ENCODE measurements around the gene LPP.

Gene LPP

DNA sequence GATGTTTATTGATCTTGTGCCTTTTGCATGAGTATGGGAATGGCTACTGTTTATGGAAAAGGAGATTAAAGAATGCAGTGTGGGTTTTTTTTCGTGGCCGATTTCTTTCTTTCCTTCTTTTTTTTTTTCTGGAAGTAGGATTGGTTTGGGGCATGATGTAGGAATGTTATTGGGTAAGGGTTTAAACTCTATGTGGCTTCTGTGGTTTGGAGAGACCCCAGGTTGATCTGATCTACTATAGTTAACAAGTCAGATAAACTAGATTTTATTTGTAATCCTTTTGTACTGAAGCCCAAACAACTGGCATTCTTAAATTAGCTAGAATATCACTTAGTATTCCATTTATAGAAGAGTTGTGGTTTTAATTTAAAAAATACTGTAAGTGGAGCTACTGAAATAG is 304.8 kb downstream of the LPP start:
- ATAC-seq (ENCODE audit: insufficient read depth, low read depth) = no peak
- no peak overlapping the region for H3K27ac ChIP-seq (ENCODE audit: low read length)

DNA sequence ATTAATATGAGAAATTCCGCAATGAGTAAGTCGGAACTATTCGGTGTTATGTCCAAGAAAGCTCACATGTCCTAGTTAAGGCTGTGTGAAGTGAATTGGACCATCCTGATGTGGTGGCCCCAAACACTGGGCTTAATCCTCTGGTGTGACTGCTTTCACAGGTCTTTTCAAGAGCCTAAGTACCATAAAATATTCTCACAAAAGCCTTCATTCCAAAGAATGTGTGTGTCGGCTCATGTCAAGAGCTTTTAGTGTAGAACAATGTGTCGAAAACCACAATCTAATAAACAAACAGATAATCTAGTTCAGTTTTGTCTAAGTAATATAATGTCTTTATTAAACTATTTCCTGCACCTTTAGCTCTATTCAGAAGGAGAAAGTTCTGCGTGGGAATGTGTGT is 311.4 kb downstream of the LPP start:
- H3K9ac ChIP-seq (ENCODE audit: low read depth, low read length) = no peak overlapping the region
- no peaks in the 10 kb centered on the region for H4K20me1 ChIP-seq (ENCODE audit: insufficient read depth, low read length)
- H2AFZ ChIP-seq (ENCODE audit: low read depth, low read length) = no peak overlapping the region
- TF ChIP-seq EZH2 (IDR thresholded peaks at IDR 0.05; ENCODE audit: borderline replicate concordance, low read depth, low read length, severe bottlenecking) = no peak
- TF ChIP-seq, protein P1, sequence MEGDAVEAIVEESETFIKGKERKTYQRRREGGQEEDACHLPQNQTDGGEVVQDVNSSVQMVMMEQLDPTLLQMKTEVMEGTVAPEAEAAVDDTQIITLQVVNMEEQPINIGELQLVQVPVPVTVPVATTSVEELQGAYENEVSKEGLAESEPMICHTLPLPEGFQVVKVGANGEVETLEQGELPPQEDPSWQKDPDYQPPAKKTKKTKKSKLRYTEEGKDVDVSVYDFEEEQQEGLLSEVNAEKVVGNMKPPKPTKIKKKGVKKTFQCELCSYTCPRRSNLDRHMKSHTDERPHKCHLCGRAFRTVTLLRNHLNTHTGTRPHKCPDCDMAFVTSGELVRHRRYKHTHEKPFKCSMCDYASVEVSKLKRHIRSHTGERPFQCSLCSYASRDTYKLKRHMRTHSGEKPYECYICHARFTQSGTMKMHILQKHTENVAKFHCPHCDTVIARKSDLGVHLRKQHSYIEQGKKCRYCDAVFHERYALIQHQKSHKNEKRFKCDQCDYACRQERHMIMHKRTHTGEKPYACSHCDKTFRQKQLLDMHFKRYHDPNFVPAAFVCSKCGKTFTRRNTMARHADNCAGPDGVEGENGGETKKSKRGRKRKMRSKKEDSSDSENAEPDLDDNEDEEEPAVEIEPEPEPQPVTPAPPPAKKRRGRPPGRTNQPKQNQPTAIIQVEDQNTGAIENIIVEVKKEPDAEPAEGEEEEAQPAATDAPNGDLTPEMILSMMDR (IDR thresholded peaks at IDR 0.05; ENCODE audit: borderline replicate concordance, extremely low read depth, low read length, poor library complexity, severe bottlenecking) = no peak
- H3K4me2 ChIP-seq (ENCODE audit: insufficient read depth, low read length) = no peak overlapping the region
- no peaks in the 10 kb centered on the region for H3K27me3 ChIP-seq (ENCODE audit: insufficient read depth, low read length, poor library complexity)
- no peaks in the 10 kb centered on the region for H3K4me1 ChIP-seq (ENCODE audit: insufficient read depth, low read length)
- no peaks in the 10 kb centered on the region for H3K9me3 ChIP-seq (ENCODE audit: insufficient read depth, low read length, severe bottlenecking)
- H3K79me2 ChIP-seq (ENCODE audit: insufficient read depth, low read length) = no peaks in the 10 kb centered on the region
- no peak overlapping the region for H3K4me3 ChIP-seq (ENCODE audit: low read depth in 1 of 2, low read length in 2 of 2)
- no peak overlapping the region for H3K27ac ChIP-seq (ENCODE audit: low read length)
- DNase-seq = no peak
- no peaks in the 10 kb centered on the region; the same call in 1 of the 2 replicates for H3K36me3 ChIP-seq (ENCODE audit: insufficient read depth, low read length)
- no peak for ATAC-seq (ENCODE audit: insufficient read depth, low read depth)

More for the DNA sequence above, 304.8 kb downstream of the LPP start:
- Histone ChIP-seq H3K79me2 (ENCODE audit: insufficient read depth, low read length) (no peaks in the 10 kb centered on the region), H3K4me2 (ENCODE audit: insufficient read depth, low read length) (no peak overlapping the region), H3K27me3 (ENCODE audit: insufficient read depth, low read length, poor library complexity) (no peaks in the 10 kb centered on the region), H3K9me3 (ENCODE audit: insufficient read depth, low read length, severe bottlenecking) (no peaks in the 10 kb centered on the region), H3K4me1 (ENCODE audit: insufficient read depth, low read length) (no peaks in the 10 kb centered on the region), H4K20me1 (ENCODE audit: insufficient read depth, low read length) (no peaks in the 10 kb centered on the region), H3K4me3 (ENCODE audit: low read depth in 1 of 2, low read length in 2 of 2) (no peak overlapping the region), H2AFZ (ENCODE audit: low read depth, low read length) (no peak overlapping the region), H3K36me3 (ENCODE audit: insufficient read depth, low read length) (no peaks in the 10 kb centered on the region), H3K9ac (ENCODE audit: low read depth, low read length) (no peak overlapping the region)
- no peak for DNase-seq
- TF ChIP-seq, protein P1 (IDR thresholded peaks at IDR 0.05; ENCODE audit: borderline replicate concordance, extremely low read depth, low read length, poor library complexity, severe bottlenecking) = no peak
- no peak for TF ChIP-seq EZH2 (IDR thresholded peaks at IDR 0.05; ENCODE audit: borderline replicate concordance, low read depth, low read length, severe bottlenecking)

DNA sequence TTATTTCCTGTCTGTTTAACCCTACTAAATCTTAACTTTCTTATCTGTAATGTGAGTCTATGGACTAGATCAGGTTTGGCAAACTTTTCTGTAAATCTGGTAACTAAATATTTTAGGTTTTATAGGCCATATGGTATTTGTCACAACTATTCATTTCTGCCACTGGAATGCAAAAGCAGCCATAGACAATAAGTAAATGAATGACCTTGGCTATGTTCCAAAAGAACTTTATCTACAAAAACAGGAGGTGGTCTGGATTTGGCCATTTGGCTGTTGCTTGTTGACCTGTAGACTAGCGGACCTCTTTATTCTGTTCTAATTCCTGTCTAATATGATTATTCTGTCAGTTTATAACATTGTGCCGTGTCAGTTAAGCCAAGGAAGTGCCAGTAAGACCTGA is 314.2 kb downstream of the LPP start:
- no peaks in the 10 kb centered on the region for H3K27me3 ChIP-seq (ENCODE audit: insufficient read depth, low read length, poor library complexity)
- TF ChIP-seq, protein P1 (IDR thresholded peaks at IDR 0.05; ENCODE audit: borderline replicate concordance, extremely low read depth, low read length, poor library complexity, severe bottlenecking) = no peak
- TF ChIP-seq EZH2 (IDR thresholded peaks at IDR 0.05; ENCODE audit: borderline replicate concordance, low read depth, low read length, severe bottlenecking) = no peak
- H3K9me3 ChIP-seq (ENCODE audit: insufficient read depth, low read length, severe bottlenecking) = no peaks in the 10 kb centered on the region
- H2AFZ ChIP-seq (ENCODE audit: low read depth, low read length) = no peak overlapping the region
- ATAC-seq (ENCODE audit: insufficient read depth, low read depth) = no peak
- no peaks in the 10 kb centered on the region for H4K20me1 ChIP-seq (ENCODE audit: insufficient read depth, low read length)
- no peak overlapping the region for H3K4me3 ChIP-seq (ENCODE audit: low read depth in 1 of 2, low read length in 2 of 2)
- no peaks in the 10 kb centered on the region for H3K79me2 ChIP-seq (ENCODE audit: insufficient read depth, low read length)
- H3K27ac ChIP-seq (ENCODE audit: low read length) = no peak overlapping the region
- no peak overlapping the region for H3K9ac ChIP-seq (ENCODE audit: low read depth, low read length)
- no peak for DNase-seq
- no peaks in the 10 kb centered on the region for H3K4me1 ChIP-seq (ENCODE audit: insufficient read depth, low read length)
- no peak overlapping the region for H3K4me2 ChIP-seq (ENCODE audit: insufficient read depth, low read length)
- no peaks in the 10 kb centered on the region; the same call in 1 of the 2 replicates for H3K36me3 ChIP-seq (ENCODE audit: insufficient read depth, low read length)

DNA sequence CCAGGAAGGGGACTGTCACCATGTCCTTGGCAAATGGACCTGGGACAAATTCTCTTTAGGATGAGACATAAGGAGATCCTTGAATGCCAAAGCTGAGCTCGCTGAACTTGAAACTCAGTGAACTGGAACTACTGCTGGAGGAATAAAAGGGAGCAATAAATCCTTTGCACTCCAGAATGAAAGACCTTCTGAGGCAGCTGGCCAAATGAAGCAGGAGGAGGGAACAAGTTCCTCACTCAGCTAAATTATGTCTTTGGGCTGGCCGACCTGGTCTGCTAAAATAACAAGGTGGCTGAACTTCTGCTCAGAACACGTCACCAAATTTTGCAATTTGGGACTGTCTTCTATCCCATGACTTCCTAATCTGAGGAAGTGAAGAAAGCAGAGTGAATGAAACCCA is 314.7 kb downstream of the LPP start:
- no peak overlapping the region for H3K9ac ChIP-seq (ENCODE audit: low read depth, low read length)
- ATAC-seq (ENCODE audit: insufficient read depth, low read depth) (no peak), DNase-seq (no peak)
- H3K79me2 ChIP-seq (ENCODE audit: insufficient read depth, low read length) = no peaks in the 10 kb centered on the region
- no peaks in the 10 kb centered on the region; the same call in 1 of the 2 replicates for H3K36me3 ChIP-seq (ENCODE audit: insufficient read depth, low read length)
- H2AFZ ChIP-seq (ENCODE audit: low read depth, low read length) = no peak overlapping the region
- no peaks in the 10 kb centered on the region for H3K4me1 ChIP-seq (ENCODE audit: insufficient read depth, low read length)
- no peak overlapping the region for H3K27ac ChIP-seq (ENCODE audit: low read length)
- TF ChIP-seq, protein P1 (IDR thresholded peaks at IDR 0.05; ENCODE audit: borderline replicate concordance, extremely low read depth, low read length, poor library complexity, severe bottlenecking) = no peak
- no peak for TF ChIP-seq EZH2 (IDR thresholded peaks at IDR 0.05; ENCODE audit: borderline replicate concordance, low read depth, low read length, severe bottlenecking)
- H4K20me1 ChIP-seq (ENCODE audit: insufficient read depth, low read length) = no peaks in the 10 kb centered on the region
- no peak overlapping the region for H3K4me3 ChIP-seq (ENCODE audit: low read depth in 1 of 2, low read length in 2 of 2)
- H3K27me3 ChIP-seq (ENCODE audit: insufficient read depth, low read length, poor library complexity) = no peaks in the 10 kb centered on the region
- no peak overlapping the region for H3K4me2 ChIP-seq (ENCODE audit: insufficient read depth, low read length)
- H3K9me3 ChIP-seq (ENCODE audit: insufficient read depth, low read length, severe bottlenecking) = no peaks in the 10 kb centered on the region

Measured in DND-41 (cell line).